Measurements from ENCODE around the gene UGT1A6. TPM values are rescaled to one million over a fixed set of nuclear protein-coding genes. Genes with fewer than 3 reads are reported as not detected.

Gene UGT1A6
- total and polyA plus RNA-seq, 2 experiments from 2014 or later = not detected

DNA sequence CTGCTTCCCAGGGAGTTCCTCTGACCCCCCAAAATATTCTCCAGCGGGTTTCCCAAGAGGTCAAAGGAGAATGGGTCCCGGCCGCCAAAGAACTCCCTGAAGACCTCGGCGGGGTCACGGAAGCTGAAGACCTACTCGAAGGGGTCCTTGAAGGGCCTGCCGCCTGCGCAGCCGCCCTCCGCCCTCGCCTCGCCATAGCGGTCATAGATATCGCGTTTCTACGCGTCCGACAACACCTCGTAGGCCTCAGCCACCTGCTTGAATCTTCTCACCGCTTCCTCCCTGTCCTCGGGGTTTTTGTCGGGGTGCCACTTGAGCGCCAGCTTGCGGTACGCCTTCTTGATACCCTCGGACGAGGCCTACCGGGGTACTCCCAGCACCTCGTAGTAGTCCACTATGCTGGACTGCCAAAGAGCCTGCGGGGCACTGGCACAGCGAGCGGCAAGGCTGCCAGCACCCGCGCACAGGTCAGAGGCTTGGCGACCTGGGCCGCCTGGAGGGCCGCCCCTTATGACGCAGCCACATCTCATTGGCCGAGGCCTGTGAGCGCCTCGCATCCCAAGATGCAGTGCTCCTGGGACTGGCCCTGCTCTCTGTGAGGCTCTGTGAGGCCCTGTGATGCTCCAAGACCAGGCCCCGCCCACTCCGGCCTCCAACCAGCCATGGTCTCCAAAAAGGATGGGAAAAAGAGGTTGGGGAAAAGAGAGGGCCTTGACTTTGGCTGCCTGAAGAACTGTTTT is 62.4 kb downstream of the UGT1A6 start:
- TF ChIP-seq EZH2phosphoT487 (IDR thresholded peaks at IDR 0.05; ENCODE audit: insufficient read depth, low read depth) = no peak
- no peak for TF ChIP-seq EZH2 (IDR thresholded peaks at IDR 0.05; ENCODE audit: insufficient read depth, poor library complexity, severe bottlenecking)
- H3K4me3 ChIP-seq = no peak overlapping the region
- in situ Hi-C loops (cut with MboI) = no loop called here
- no peaks in the 10 kb centered on the region for H3K79me2 ChIP-seq (ENCODE audit: insufficient read depth)
- 64 to 68% methylated on average over 40 to 44 of the region's 44 CpGs for WGBS, 2 experiments (ENCODE audit: low coverage in 1 of 2, low lambda C conversion rate in 2 of 2, missing lambda C conversion rate in 2 of 2)
- no peaks in the 10 kb centered on the region for H3K9me3 ChIP-seq (ENCODE audit: low read depth)
- no peaks in the 10 kb centered on the region for H3K27me3 ChIP-seq (replicated peaks; ENCODE audit: insufficient read depth)
- no peaks in the 10 kb centered on the region for H3F3A ChIP-seq (ENCODE audit: insufficient read depth)
- no peak overlapping the region for H3K4me2 ChIP-seq (ENCODE audit: unreplicated experiment)
- H3K27ac ChIP-seq = no peak overlapping the region
- no peaks in the 10 kb centered on the region for H3K4me1 ChIP-seq (ENCODE audit: insufficient read depth)
- H3K36me3 ChIP-seq (ENCODE audit: low read depth) = no peaks in the 10 kb centered on the region
- H3K9ac ChIP-seq = no peak overlapping the region
- DNase-seq = no peak
- H2AFZ ChIP-seq = no peak overlapping the region
- no peaks in the 10 kb centered on the region for H4K20me1 ChIP-seq (ENCODE audit: insufficient read depth)
- H3K9me2 ChIP-seq (ENCODE audit: insufficient read depth) = no peaks in the 10 kb centered on the region

DNA sequence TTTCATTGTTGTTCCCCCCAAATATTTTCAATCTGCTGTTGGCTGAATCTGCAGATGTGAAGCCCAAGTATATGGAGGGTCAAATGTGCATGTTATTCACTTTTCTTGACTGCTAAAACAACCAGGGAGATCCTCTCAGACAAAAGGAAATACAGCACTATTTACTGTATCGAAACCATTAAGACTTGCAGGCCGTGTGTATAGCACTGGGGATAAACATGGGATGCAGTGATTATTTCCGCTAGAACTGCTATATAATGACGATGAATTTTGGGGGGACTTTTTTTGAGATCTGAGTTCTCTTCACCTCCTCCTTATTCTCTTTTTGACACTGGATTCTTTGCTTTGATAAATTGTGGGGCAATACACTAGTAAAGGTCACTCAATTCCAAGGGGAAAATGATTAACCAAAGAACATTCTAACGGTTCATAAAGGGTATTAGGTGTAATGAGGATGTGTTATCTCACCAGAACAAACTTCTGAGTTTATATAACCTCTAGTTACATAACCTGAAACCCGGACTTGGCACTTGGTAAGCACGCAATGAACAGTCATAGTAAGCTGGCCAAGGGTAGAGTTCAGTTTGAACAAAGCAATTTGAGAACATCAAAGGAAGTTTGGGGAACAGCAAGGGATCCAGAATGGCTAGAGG is 63.9 kb downstream of the UGT1A6 start:
- no peaks in the 10 kb centered on the region for H3K79me2 ChIP-seq (ENCODE audit: insufficient read depth)
- in situ Hi-C loops (cut with MboI) = no loop called here
- no peak overlapping the region for H3K4me3 ChIP-seq
- no peaks in the 10 kb centered on the region for H3K9me2 ChIP-seq (ENCODE audit: insufficient read depth)
- H3K9ac ChIP-seq = no peak overlapping the region
- H3K4me2 ChIP-seq (ENCODE audit: unreplicated experiment) = no peak overlapping the region
- no peaks in the 10 kb centered on the region for H4K20me1 ChIP-seq (ENCODE audit: insufficient read depth)
- DNase-seq = no peak
- WGBS, 2 experiments (ENCODE audit: low coverage in 1 of 2, low lambda C conversion rate in 2 of 2, missing lambda C conversion rate in 2 of 2) = 42 to 45% methylated on average over 7 of the region's 7 CpGs
- no peaks in the 10 kb centered on the region for H3K9me3 ChIP-seq (ENCODE audit: low read depth)
- H3K27ac ChIP-seq = no peak overlapping the region
- no peaks in the 10 kb centered on the region for H3F3A ChIP-seq (ENCODE audit: insufficient read depth)
- no peak for TF ChIP-seq EZH2phosphoT487 (IDR thresholded peaks at IDR 0.05; ENCODE audit: insufficient read depth, low read depth)
- TF ChIP-seq EZH2 (IDR thresholded peaks at IDR 0.05; ENCODE audit: insufficient read depth, poor library complexity, severe bottlenecking) = no peak
- H3K36me3 ChIP-seq (ENCODE audit: low read depth) = no peaks in the 10 kb centered on the region
- no peak overlapping the region for H2AFZ ChIP-seq
- no peaks in the 10 kb centered on the region for H3K4me1 ChIP-seq (ENCODE audit: insufficient read depth)
- 0 out of 2 replicates have a peak, but pooled peaks cover 4% of the 10 kb centered on the region for H3K27me3 ChIP-seq (replicated peaks; ENCODE audit: insufficient read depth)

DNA sequence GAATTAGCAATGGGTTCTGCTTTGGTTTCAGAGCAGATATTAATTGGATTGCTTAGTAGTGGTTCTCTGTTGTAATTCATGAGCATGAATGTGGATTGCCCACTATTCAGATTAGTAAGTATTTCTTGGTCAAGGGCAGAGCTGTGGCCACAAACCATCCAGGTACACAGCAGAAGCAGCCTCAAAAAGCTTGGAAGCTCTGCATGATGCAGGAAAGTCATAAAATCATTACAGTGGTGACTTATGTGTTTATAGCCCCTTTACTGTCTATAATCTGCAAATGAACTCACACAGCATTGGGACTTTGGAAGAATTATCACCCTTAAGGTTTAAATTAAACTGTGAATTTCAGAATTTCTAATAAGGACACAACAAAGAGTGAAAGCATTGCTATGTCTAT is 65.5 kb downstream of the UGT1A6 start:
- DNase-seq = no peak
- in situ Hi-C loops (cut with MboI) = no loop called here
- 0 out of 2 replicates have a peak, but pooled peaks cover 4% of the 10 kb centered on the region for H3K27me3 ChIP-seq (replicated peaks; ENCODE audit: insufficient read depth)

DNA sequence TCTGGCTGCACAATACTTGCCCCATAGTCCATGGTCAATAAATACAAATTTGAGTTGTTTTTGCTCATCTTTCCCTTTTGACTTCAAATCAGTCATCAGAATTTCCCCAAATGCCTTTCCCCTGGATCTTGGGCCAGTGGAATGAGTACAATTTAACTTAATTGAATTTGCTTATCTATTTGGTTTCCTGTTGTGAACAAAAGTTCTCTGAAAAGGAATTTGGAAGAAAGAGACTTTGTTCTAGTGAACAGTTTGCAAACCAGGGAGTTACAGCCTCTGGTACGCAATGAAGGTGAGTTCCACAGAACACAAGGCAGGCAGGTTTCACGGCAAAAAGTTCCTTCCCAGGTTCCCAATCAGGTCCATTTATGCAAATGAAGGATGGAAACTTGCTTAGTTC is 66.2 kb downstream of the UGT1A6 start:
- no peak overlapping the region for H3K27ac ChIP-seq
- H2AFZ ChIP-seq = no peak overlapping the region
- peaks cover 4% of the 10 kb centered on the region for H3K4me1 ChIP-seq (ENCODE audit: insufficient read depth)
- in situ Hi-C loops (cut with MboI) = no loop called here
- H3K36me3 ChIP-seq (ENCODE audit: low read depth) = no peaks in the 10 kb centered on the region
- no peaks in the 10 kb centered on the region for H3K9me3 ChIP-seq (ENCODE audit: low read depth)
- WGBS, 2 experiments (ENCODE audit: low coverage in 1 of 2, low lambda C conversion rate in 2 of 2, missing lambda C conversion rate in 2 of 2) = 58 to 63% methylated on average over 2 of the region's 2 CpGs
- H4K20me1 ChIP-seq (ENCODE audit: insufficient read depth) = no peaks in the 10 kb centered on the region
- no peak for TF ChIP-seq EZH2 (IDR thresholded peaks at IDR 0.05; ENCODE audit: insufficient read depth, poor library complexity, severe bottlenecking)
- TF ChIP-seq EZH2phosphoT487 (IDR thresholded peaks at IDR 0.05; ENCODE audit: insufficient read depth, low read depth) = no peak
- 0 out of 2 replicates have a peak, but pooled peaks cover 4% of the 10 kb centered on the region for H3K27me3 ChIP-seq (replicated peaks; ENCODE audit: insufficient read depth)
- H3K4me3 ChIP-seq = no peak overlapping the region
- peaks cover 4% of the 10 kb centered on the region; the same call in 1 of the 2 replicates for H3F3A ChIP-seq (ENCODE audit: insufficient read depth)
- H3K9ac ChIP-seq = no peak overlapping the region
- DNase-seq = no peak
- no peaks in the 10 kb centered on the region for H3K9me2 ChIP-seq (ENCODE audit: insufficient read depth)
- no peak overlapping the region for H3K4me2 ChIP-seq (ENCODE audit: unreplicated experiment)
- H3K79me2 ChIP-seq (ENCODE audit: insufficient read depth) = no peaks in the 10 kb centered on the region

More for the DNA sequence above, 65.5 kb downstream of the UGT1A6 start:
- no peak overlapping the region for H3K4me2 ChIP-seq (ENCODE audit: unreplicated experiment)
- H2AFZ ChIP-seq = no peak overlapping the region
- H3K4me1 ChIP-seq (ENCODE audit: insufficient read depth) = no peaks in the 10 kb centered on the region
- no peak for TF ChIP-seq EZH2phosphoT487 (IDR thresholded peaks at IDR 0.05; ENCODE audit: insufficient read depth, low read depth)
- no peak for TF ChIP-seq EZH2 (IDR thresholded peaks at IDR 0.05; ENCODE audit: insufficient read depth, poor library complexity, severe bottlenecking)
- H3K36me3 ChIP-seq (ENCODE audit: low read depth) = no peaks in the 10 kb centered on the region
- H3K9me3 ChIP-seq (ENCODE audit: low read depth) = no peaks in the 10 kb centered on the region
- no peaks in the 10 kb centered on the region for H4K20me1 ChIP-seq (ENCODE audit: insufficient read depth)
- no peaks in the 10 kb centered on the region for H3F3A ChIP-seq (ENCODE audit: insufficient read depth)
- no peak overlapping the region for H3K9ac ChIP-seq
- no peak overlapping the region for H3K27ac ChIP-seq
- H3K79me2 ChIP-seq (ENCODE audit: insufficient read depth) = no peaks in the 10 kb centered on the region
- H3K9me2 ChIP-seq (ENCODE audit: insufficient read depth) = no peaks in the 10 kb centered on the region
- H3K4me3 ChIP-seq = no peak overlapping the region

Measured in GM23248 (cell line).